Measurements from ENCODE around the gene C1QC.

The C1QC gene

GRCh38 chr1:22625262-22625925 is 18.0 kb upstream of the C1QC start:
- DNase-seq (ENCODE audit: low read depth): no peak
- no peak overlapping the region for H3K4me3 ChIP-seq (ENCODE audit: control insufficient read depth, low read depth, low read length)
- TF ChIP-seq CTCF (IDR thresholded peaks at IDR 0.05; ENCODE audit: control insufficient read depth, insufficient read depth, low read depth, low read length, missing control alignments): no peak

GRCh38 chr1:22626237-22627157 is 16.9 kb upstream of the C1QC start:
- no peak for DNase-seq (ENCODE audit: low read depth)
- no peak for TF ChIP-seq CTCF (IDR thresholded peaks at IDR 0.05; ENCODE audit: control insufficient read depth, insufficient read depth, low read depth, low read length, missing control alignments)
- H3K4me3 ChIP-seq (ENCODE audit: control insufficient read depth, low read depth, low read length): no peak overlapping the region

GRCh38 chr1:22627331-22627730 is 16.1 kb upstream of the C1QC start:
- no peak for DNase-seq (ENCODE audit: low read depth)
- no peak overlapping the region for H3K4me3 ChIP-seq (ENCODE audit: control insufficient read depth, low read depth, low read length)
- no peak for TF ChIP-seq CTCF (IDR thresholded peaks at IDR 0.05; ENCODE audit: control insufficient read depth, insufficient read depth, low read depth, low read length, missing control alignments)

GRCh38 chr1:22628698-22629444 is 14.6 kb upstream of the C1QC start:
- no peak for DNase-seq (ENCODE audit: low read depth)
- no peak for TF ChIP-seq CTCF (IDR thresholded peaks at IDR 0.05; ENCODE audit: control insufficient read depth, insufficient read depth, low read depth, low read length, missing control alignments)
- H3K4me3 ChIP-seq (ENCODE audit: control insufficient read depth, low read depth, low read length): no peak overlapping the region

GRCh38 chr1:22629886-22630285 is 13.5 kb upstream of the C1QC start:
- DNase-seq (ENCODE audit: low read depth): no peak
- no peak overlapping the region for H3K4me3 ChIP-seq (ENCODE audit: control insufficient read depth, low read depth, low read length)
- no peak for TF ChIP-seq CTCF (IDR thresholded peaks at IDR 0.05; ENCODE audit: control insufficient read depth, insufficient read depth, low read depth, low read length, missing control alignments)

GRCh38 chr1:22633697-22634463 is 9.6 kb upstream of the C1QC start:
- TF ChIP-seq CTCF (IDR thresholded peaks at IDR 0.05; ENCODE audit: control insufficient read depth, insufficient read depth, low read depth, low read length, missing control alignments): no peak
- no peak for DNase-seq (ENCODE audit: low read depth)

More at GRCh38 chr1:22633697-22634463, 9.6 kb upstream of the C1QC start:
- H3K4me3 ChIP-seq (ENCODE audit: control insufficient read depth, low read depth, low read length): no peak overlapping the region

All from AG09309 (cell line).